ENCODE measurements around the gene DSTN.

DNA sequence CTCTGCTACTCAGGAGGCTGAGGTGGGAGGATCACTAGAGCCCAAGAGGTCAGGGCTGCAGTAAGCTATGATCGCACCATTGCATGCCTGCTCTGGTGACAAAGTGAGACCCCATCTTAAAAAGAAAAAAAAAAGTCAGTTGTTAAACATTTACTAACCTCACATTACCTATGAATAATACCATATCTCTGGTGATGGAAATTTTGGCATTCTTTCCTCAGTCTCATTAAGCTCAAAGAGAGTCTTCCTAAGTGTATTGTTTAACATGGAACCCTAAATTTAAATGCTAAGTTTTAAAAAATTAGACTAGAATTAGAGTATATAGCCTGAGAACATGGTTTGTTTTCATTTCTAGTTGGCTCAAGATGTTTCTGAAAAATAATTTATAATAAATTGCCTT lies 27.4 kb upstream of the DSTN start:
- no peak for TF ChIP-seq POLR2A (IDR thresholded peaks at IDR 0.05)
- TF ChIP-seq, protein P1, sequence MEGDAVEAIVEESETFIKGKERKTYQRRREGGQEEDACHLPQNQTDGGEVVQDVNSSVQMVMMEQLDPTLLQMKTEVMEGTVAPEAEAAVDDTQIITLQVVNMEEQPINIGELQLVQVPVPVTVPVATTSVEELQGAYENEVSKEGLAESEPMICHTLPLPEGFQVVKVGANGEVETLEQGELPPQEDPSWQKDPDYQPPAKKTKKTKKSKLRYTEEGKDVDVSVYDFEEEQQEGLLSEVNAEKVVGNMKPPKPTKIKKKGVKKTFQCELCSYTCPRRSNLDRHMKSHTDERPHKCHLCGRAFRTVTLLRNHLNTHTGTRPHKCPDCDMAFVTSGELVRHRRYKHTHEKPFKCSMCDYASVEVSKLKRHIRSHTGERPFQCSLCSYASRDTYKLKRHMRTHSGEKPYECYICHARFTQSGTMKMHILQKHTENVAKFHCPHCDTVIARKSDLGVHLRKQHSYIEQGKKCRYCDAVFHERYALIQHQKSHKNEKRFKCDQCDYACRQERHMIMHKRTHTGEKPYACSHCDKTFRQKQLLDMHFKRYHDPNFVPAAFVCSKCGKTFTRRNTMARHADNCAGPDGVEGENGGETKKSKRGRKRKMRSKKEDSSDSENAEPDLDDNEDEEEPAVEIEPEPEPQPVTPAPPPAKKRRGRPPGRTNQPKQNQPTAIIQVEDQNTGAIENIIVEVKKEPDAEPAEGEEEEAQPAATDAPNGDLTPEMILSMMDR (IDR thresholded peaks at IDR 0.05), result no peak

Data from esophagus squamous epithelium (tissue), 4 donors.